NCI-H1930 (cell line): Measurements from ENCODE around the gene CYBRD1.

Experiments used
- DNase-seq, 2 experiments: peaks; one replicate each; lab custom pipeline; 2025; lab: John Stamatoyannopoulos, UW

CYBRD1 gene

DNA sequence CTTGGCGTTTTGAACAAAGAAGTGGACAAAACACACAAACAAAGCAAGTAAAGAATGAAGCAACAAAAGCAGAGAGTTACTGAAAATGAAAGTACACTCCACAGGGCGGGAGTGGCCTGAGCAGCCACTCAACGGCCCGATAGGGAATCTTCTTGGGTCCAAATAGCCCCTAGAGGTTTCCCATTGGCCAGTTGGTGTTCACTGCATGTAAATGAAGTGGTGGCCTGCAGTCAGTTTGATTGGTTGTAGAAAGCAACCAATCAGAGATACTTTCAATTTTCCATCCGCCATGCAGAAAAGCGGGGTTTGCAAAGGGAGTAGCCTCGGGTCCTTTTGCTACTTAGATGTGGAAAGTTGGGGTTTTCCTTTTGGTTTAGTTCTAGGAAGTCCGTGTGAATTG is 31.6 kb downstream of the CYBRD1 start:
- no peak for DNase-seq

DNA sequence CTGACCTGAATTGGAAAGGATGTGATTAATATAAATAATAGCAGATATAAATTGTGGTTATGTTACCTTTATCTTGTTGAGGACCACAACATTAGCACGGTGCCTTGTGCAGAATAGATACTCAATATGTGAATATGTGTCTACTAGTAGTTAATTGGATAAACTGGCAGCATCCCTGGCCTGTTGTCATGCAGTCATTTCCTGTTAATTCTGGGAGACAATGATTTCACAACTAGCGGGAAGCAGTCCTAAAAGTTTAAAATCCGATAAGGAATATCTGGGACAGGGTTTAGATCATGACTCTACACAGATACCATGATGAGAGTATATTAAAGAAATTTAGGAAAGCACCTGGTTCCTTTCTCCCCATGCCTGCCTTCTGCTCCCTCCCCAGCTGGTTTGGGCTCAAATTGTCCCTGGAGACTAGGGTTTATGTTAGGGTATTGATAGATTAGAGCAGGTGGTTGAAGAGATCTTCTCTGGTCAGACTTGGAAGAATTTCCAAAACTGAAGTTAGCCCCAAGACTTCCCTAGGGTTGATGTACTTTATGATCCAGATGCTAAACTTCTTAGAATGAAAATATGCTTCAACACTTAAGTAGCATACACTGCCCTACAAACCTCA is 32.8 kb downstream of the CYBRD1 start:
- DNase-seq, result no peak

DNA sequence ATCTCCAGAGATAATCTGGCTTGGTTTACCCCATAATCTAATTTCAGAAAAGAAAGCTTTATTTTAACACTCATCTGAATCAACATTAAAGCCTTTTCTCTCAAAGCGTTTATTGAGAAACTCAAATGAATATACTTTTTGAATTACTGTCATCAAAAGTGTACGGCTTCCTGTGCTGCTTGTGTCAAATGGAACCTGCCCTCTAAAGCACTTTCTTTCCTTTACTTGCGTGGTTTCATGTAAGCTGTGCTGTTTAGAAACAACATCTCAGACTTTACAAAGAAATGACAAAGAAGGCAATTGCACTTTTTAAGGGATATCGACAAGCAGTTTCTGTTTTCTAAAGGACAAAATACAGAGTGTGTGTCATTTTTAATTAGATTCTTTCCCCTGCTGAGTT is 35.1 kb downstream of the CYBRD1 start:
- no peak for DNase-seq

DNA sequence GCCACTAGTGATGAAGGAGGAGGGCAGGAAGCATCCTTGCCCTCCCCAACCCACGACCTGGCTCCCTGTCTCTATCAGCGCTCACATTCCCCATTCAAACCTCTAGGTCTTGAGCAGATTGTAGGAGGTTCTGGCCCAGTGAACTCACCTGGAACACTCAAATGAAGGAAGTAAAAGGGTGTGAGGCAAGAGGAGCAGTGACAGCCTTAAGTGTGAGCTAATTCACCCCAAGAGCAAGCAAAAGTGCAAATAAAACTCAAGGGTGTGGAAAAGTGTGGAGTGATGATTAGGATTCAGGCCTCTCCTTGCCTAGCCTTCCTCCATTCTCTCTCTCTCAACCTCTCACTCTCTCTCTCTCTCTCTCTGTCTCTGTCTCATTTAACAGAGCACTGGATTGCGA is 41.0 kb downstream of the CYBRD1 start:
- DNase-seq, result no peak

DNA sequence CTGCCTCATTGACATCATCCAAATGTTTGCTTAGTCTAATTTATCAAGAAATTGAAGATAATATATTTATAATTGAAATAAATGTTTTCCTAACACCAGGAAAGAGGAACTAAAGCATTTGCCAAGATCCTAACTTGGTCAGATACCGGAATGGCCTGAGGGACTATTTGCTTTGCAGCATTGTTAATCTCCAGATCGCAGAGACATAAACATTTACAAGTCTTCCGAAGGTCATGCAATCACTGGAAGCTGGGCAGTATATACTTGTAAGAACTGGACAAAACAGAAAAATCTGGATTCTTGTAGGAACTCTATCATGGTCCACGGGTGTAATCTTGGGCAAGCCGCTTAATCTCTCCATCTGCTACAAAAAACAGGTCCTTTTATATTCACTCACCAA is 42.2 kb downstream of the CYBRD1 start:
- no peak for DNase-seq

DNA sequence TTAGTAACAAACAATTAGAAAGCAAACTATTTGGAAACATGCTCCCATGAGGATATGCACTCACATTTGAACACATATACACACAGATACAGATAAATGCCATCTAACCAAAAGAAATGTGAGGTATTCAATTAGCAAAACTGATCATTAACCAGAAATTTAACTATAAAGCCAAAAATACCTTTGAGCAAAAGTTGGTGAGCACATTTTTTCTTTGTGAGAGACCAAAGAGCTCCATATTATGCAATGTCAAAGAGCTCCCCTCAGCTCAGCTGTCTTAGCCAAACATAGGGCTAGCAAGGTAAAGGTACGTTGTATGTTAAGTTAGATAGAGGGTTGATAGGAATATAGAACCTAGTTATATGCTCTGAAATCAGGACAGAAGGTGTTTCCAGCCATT is 43.8 kb downstream of the CYBRD1 start:
- no peak for DNase-seq

DNA sequence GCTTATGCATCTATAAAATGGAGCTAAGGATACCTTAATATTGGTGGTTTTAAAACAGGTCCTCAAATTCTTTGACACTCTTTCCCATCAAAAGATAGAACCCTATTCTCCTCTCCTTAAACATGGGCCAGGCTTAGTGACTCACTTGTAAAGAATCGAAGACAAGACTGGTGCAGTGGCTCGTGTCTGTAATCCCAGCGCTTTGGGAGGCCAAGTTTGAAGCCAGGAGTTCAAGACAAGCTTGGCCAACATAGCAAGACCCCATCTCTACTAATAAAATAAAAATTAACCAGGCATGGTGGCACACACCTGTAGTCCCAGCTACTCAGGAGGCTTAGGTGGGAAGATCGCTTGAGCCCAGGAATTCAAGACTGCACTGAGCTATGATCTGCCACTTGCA is 44.5 kb downstream of the CYBRD1 start:
- DNase-seq, result no peak

DNA sequence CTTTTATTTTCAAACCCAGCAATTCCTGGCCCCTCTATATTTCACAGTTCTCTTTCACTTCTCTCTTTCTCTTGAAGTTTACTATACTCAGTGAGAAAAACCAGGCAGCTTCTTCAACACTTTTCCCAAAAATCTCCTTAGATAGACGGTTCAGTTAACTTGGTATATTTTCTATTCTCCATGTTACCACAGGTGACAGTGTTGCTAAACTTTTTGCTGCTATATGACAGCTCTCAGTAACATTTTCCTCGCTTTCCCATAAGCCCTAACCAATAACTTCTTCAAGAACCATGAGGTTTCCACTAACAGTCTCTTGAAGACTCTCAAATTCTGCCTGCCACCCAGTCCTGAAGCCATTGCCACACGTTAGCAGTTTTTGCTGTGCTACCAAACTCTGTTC is 45.8 kb downstream of the CYBRD1 start:
- DNase-seq, result no peak

DNA sequence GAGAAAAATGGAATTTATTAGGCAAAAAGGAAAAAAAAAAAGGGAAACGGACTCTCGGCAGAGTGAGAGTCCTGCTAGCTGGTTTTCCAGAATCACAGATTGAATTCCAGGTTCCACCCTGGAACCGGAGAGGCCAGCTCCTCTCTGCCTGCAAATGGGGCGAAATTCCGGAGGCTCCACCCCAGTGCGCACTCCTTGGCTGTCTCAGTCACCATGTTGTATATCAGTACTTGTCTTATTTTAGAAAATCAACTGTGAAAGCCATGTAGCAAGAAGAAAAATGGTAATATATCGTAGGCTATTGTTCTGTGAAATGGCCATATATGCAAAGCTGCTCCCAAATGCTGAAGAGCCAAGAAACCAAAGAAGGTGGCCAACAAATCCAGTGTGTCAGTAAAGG is 49.4 kb downstream of the CYBRD1 start:
- no peak for DNase-seq

DNA sequence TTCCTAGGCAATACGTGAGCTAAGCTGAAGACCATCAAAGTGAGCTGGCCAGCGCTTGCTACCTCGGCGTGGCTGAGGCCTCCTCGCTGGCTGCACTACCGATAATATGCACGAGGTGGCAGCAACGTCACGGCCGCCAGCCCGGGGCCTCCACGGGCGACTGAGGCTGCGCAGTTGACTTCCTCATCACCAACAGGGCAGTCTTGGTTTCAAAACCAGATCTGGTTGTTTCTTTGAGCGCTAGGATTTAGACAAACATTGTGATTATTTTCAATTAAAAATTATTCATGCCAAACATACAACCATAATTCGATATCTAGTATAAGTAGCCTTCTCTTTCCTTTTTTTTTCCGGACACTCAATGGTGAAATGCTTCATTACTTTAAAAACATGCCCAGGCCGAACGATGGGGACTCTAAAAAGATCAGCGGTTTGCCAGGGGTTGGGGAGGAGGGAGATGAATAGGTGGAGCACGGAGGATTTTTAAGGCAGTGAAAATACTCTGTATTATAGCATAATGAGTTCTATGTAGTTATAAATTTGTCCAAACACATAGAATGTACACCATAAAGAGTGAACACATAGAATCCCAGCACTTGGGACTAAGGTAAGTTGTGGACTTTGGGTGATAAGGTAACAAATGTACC is 52.0 kb downstream of the CYBRD1 start:
- peak; percentile 57 to 72 for DNase-seq

DNA sequence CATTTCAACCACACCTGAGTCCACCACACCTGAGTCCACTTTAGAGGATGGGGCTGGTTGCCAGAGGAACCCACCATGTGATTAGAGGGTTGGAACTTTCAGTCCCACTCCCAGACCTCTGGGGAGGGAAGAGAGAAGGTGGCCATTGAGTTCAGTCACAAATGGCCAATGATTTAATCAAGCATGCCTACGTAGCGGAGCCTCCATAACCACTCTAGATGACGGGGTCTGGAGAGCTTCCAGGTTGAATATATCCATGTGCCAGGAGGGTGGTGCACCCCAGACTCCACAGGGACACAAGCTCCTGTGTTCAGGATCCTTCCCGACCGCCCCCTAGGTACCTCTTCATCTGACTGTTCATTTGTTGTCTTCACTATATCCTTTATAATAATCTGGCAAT is 53.3 kb downstream of the CYBRD1 start:
- DNase-seq, result no peak

DNA sequence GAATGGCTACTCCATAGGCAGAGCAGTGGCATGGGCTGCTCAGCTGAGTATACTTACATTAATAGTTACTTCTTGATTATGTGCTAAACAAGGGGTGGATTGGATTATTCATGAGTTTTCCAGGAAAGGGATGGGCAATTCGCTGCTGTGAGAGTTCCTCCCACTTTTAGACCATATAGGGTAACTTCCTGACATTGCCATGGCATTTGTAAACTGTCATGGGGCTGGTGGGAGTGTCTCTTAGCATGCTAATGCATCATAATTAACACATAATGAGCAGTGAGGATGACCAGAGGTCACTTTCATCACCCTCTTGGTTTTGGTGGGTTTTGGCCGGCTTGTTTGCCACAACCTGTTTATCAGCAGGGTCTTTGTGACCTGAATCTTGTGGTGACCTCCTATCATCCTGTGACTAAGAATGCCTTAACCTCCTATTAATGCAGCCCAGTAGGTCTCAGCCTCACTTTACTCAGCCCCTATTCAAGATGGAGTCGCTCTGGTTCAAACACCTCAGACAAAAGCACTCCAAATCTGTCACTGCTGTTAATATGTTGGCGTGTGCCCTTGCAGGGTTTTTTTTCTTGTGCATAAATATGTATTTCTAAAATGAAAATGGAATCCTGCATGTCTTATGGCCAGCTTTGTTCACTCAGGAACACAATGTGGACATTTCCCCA is 56.0 kb downstream of the CYBRD1 start:
- DNase-seq, result no peak

DNA sequence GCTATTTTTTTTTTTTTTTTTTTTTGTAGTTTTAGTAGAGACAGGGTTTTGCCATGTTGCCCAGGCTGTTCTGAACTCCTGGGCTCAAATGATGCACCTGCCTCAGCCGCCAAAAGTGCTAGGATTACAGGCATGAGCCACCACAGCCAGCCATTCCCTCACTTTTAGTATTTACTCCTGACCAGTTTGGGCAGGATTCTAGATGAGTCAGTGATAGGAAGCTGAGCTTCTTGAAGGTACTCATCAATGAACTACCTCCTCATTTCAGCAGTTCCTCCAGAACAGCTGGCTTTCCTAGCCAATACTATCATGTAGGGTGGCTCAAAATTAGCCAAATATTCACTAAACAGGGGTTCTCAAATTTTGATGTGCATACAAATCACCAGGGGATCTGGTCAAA is 57.2 kb downstream of the CYBRD1 start:
- DNase-seq, result no peak

DNA sequence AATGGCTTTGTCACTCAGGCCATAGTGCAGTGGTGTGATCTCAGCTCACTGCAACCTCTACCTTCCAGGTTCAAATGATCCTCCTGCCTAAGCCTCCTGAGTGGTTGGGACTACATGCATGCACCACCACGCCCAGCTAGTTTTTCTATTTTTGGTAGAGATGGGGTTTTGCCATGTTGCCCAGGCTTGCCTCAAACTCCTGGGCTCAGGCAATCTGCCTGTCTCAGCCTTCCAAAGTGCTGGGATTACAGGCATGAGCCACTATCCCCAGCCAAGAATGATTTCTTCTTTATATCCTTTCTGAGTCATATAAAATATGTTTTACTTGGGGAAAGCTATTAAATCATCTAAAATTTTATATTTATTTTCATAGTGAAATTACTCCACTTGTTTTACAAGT is 61.3 kb downstream of the CYBRD1 start:
- no peak for DNase-seq

DNA sequence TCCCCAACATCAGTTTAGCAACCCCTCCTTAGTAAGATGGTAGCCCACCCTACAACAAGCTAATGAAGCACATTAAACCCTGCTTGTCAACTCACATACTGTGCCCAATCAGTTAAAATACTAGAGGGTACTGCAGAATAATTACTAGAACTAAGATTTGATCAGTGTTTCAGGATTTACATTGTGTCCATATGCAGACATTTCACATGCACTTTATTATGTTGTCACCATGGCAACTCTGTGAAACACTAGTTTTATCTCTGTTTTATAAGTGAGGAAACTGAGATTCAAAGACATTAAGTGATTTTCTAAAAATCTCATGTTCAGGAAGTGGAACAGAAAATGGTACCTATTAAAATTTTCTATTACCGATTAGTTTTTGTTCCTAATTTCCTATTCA is 61.7 kb downstream of the CYBRD1 start:
- no peak for DNase-seq

DNA sequence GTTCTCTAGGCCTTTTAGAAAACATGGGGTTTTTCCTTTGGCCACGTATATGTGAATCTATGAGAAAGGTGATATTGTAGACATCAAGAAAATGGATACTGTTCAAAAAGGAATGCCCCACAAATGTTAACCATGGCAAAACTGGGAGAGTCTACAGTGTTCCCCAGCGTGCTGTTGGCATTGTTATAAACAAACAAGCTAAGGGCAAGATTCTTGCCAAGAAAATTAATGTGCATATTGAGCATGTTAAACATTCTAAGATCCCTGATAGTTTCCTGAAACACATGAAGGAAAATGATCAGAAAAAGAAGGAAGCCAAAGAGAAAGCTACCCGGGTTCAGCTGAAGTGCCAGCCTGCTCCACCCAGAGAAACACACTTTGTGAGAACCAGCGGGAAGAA is 64.9 kb downstream of the CYBRD1 start:
- DNase-seq, result no peak

DNA sequence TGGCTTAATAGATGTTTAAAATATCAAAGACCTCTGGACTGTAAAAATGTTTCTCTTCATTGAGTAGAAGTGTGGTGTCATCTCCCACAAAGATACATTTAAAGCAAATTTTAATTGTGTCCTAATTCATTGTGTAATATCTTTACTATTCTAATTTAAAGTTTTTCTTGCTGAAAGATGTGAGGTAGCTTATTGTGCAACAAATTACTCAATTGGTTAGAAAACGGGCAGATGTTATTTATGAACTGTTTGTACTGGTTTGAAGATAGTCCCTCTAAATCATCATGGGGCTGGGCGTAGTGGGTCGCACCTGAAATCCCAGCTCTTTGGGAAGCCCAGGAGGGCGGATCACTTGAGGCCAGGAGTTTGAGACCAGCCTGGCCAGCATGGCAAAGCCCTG is 65.3 kb downstream of the CYBRD1 start:
- DNase-seq, result no peak

DNA sequence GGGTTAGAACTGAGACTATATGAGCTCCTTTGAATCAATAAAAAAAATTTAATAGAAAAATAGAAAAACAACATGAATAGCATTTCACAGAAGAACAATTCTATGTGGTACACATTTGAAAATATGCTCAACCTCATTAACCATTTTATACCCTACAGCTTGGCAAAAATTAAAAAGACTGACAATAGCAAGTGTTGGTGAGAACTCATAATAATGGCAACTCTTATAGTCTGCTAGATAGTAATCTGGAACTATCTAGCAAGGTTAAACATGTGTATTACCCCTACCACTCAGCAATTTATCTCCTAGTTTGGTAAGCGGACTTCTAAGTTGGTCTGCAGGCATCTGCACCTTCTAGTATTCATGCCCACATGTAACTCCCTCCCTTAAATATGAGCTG is 67.8 kb downstream of the CYBRD1 start:
- no peak for DNase-seq

DNA sequence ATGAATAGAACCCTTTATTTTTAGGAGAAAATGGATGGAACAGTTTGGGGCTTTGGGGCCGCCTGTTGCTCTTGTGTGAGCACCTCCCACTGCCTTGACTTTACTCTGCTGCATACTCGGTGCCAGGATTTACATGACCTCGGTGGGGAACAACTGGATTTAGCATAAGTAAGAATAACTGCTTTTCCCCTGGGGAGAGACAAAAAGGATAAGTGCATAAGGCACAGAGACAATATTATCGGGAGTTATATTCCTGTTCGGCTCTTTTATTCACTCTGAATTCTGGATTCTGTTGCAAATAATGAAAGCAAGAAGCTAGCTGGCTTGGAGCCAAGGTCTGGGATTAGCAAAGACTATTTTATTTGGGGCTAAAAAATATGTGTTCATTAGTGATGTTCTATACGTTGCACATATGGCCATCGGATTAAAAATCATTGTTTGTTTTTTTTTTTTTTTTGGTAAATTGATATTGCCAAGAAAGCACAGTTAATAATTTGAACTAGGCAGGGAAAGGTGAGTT is 69.8 kb downstream of the CYBRD1 start:
- no peak for DNase-seq

DNA sequence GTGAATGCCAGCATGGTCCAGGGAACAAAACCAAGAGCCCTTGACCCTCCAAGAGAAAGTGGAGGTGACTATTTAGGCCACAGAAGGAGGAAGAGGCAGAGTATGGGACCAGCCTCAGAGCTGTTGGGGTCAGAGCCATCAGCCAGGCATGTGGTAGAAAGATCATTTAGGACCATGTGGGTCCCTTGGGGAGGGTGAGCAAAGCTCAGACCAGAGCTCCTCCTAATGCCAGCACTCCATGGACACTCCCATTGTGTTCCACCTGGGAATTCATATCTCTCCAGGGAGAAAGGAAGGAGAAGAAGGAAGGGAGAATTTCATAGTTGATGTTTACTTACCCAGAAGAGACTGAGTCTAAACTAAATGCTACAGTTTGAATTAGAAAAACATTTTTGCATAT is 73.2 kb downstream of the CYBRD1 start:
- no peak for DNase-seq

DNA sequence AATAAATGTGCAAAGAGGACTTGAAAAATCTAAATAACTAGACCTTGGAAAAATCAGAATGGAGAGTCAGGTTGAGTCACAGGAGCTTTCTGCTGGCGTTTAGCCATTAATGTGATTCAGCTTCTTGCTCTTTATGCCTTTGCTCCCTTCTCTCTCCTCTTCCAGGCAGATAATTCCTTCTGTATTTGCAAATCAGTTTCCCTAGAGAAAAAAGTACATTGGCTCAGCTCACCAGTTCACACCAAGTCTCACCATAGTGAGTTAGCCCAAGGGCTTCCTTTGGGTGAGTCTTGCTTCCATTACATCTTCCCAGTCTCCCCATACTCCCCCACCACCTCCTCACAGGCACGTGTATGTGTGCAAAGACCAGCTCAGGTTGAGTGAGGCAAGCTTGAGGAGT is 73.6 kb downstream of the CYBRD1 start:
- DNase-seq, result no peak

DNA sequence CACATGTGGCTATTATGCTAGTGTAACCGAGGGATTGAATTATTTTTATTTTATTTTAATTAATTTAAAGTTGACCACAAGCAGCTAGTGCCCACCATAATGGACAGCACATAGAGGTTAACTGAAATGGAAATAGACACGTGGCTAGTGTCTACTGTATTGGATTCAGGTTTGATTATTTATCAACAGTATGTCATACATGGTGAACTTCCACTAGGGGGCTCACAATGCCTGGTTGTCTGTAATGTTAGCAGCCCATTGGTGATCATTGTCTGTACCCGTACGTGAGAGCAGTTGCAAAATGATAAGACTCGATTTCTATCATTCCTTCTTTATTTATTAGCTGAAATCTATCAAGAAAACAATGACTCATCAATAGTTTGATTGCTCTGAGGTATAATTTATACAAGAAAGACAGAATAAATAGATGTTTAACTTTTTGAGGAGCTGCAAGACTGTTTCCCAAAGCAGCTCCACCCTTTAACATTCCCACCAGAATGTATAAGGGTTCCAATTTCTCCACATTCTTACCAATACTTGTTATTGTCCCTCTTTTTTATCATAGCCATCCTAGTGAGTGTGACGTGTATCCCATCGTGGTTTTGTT is 76.5 kb downstream of the CYBRD1 start:
- DNase-seq, result peak; percentile 73 to 79

DNA sequence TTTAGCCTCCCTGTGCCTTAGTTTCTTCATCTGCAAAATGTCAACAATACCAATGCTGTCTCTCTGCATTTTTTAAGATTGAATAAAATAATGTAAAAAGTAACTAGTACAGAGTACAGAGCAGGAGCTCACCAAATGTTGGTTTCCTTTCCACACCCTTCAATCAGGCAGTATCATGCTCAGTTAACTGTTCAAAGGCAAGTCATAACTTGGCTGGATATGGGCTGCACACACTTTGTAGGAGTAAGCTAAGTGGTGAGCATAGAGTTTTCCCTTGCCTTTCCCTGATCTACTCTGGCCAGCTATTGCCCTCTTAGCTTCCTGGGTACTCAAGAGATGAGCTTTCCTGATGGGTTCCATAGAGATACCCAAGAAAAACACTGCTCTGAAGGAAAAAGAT is 77.9 kb downstream of the CYBRD1 start:
- DNase-seq, result no peak
